Measurements from ENCODE around the gene CAMTA1.
"Not testable (repeated sequence)": the region's sequence is repeated elsewhere in the genome, so short reads cannot be mapped to it uniquely, and the experiment has no call there.

Gene CAMTA1

DNA sequence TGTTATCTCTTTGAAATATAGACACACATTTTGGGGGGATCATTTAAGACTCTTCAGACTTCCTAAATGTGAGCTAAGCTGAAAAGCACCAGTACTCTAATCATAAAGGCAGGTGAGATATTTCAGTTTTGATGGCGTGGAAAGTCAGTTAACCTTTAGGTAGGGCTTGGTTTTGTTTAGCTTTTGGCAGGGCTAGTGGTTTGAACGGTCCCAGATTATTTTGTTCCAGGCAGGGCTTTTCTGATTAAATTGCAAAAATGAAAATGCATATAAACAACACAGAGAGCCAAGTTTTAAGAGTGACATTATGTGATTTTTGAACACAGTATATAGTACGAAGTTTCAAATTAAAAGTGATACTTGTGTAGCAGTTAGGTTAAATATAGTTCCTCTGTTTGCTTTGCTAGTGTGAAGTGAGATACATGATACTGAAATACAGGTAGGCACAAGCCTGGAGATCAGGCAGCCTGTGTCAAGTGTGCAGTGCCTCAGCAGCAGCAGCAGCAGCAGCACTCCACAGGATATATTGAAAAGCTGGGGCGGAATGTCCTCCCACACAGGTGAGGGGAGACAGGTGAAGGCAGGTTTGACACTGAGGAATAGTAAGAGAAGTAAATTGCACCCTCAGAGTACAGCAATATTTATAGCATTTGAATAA lies 47.4 kb downstream of the CAMTA1 start:
- TF ChIP-seq, protein P1, sequence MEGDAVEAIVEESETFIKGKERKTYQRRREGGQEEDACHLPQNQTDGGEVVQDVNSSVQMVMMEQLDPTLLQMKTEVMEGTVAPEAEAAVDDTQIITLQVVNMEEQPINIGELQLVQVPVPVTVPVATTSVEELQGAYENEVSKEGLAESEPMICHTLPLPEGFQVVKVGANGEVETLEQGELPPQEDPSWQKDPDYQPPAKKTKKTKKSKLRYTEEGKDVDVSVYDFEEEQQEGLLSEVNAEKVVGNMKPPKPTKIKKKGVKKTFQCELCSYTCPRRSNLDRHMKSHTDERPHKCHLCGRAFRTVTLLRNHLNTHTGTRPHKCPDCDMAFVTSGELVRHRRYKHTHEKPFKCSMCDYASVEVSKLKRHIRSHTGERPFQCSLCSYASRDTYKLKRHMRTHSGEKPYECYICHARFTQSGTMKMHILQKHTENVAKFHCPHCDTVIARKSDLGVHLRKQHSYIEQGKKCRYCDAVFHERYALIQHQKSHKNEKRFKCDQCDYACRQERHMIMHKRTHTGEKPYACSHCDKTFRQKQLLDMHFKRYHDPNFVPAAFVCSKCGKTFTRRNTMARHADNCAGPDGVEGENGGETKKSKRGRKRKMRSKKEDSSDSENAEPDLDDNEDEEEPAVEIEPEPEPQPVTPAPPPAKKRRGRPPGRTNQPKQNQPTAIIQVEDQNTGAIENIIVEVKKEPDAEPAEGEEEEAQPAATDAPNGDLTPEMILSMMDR (IDR thresholded peaks at IDR 0.05; ENCODE audit: low read depth, low read length): no peak
- H3K4me3 ChIP-seq (ENCODE audit: low read depth, low read length): no peak overlapping the region

DNA sequence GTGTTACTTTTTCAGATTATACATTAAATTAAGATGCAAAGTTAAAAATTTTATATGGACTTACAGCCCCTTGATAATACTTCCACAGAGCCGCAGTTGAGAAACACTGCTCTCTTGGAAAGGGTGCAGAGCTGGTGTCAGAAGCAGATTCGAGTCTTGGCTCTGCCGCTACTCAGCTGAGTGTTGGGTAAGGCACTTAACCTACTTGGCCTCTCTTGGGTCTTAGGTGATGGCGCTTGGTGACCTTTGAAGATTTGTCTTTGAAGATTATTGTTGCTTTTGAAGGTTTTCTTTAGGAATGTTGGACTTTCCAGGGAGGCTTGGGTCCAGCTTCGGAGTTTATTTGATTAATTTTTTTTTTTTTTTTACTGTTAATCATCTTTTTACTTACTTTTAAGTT lies 48.5 kb downstream of the CAMTA1 start:
- no peak overlapping the region for H3K4me3 ChIP-seq (ENCODE audit: low read depth, low read length)
- TF ChIP-seq, protein P1 (IDR thresholded peaks at IDR 0.05; ENCODE audit: low read depth, low read length): no peak

DNA sequence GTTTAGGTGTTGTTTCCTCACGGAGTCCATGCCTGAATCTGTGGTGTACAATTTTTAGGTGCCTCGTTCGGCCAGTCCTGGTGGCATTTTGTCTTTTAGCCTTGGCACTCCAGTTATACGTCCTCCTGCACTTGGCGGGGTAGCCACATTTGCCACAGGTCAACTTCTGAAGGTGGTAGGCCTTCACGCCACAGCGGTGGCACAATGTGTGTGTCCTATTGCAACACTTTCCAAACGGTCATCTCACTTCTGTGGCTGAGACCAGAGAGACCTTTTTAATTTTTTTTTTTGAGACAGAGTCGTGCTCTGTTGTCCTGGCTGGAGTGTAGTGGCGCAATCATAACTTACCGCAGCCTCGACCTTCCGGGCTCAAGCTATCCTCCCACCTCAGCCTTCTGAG lies 49.1 kb downstream of the CAMTA1 start:
- no peak overlapping the region for H3K4me3 ChIP-seq (ENCODE audit: low read depth, low read length)
- TF ChIP-seq, protein P1 (IDR thresholded peaks at IDR 0.05; ENCODE audit: low read depth, low read length): no peak

DNA sequence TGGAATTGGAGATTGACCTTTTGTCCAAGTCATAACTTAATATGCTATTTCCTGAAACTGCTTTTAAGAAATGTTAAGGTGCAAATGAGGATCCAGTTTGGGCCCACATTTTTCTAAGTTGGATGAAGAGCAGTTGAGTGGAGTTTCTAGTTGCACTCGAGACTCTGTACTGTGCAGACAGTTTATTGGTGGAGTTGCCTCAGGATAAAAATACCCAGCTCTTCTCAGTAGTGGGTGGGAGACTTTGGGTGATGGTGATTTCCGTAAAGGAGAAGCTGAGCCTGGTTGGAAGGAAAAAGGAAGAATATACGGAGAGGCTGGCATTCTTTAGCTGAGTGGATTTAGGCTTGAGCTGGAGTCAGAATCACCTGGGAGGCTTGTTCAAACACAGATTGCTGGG lies 49.9 kb downstream of the CAMTA1 start:
- no peak overlapping the region for H3K4me3 ChIP-seq (ENCODE audit: low read depth, low read length)
- TF ChIP-seq, protein P1 (IDR thresholded peaks at IDR 0.05; ENCODE audit: low read depth, low read length): no peak

DNA sequence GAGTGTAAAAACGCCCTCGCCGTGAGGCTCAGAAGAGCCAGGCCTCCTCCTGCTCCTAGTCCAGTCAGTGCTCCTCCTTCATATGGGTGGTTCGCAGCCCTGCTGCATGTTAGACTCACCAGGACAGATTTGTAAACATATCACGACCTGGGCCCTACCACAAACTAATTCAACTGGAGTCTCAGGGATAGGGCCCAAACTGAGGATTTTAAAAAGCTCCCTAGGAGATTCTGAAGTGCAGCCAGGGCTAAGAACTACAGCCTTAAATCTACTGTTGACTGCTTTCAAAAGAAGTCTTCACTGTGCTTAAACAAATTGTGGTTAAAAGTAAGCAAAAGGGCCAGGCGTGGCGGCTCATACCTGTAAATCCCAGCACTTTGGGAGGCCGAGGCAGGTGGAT lies 57.0 kb downstream of the CAMTA1 start:
- no peak overlapping the region for H3K4me3 ChIP-seq (ENCODE audit: low read depth, low read length)
- TF ChIP-seq, protein P1 (IDR thresholded peaks at IDR 0.05; ENCODE audit: low read depth, low read length): no peak

DNA sequence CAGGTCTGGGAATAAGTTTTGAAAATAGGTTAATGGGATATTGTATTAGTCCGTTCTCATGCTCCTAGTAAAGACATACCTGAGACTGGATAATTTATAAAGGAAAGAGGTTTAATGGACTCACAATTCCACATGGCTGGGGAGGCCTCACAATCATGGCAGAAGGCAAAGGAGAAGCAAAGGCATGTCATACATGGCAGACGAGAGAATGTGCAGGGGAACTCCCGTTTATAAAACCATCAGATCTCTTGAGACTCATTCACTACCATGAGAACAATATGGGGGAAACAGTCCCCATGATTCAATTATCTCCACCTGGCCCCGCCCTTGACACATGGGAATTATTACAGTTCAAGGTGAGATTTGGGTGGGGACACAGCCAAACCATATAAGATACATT lies 60.5 kb downstream of the CAMTA1 start:
- H3K4me3 ChIP-seq (ENCODE audit: low read depth, low read length): not testable (repeated sequence)

DNA sequence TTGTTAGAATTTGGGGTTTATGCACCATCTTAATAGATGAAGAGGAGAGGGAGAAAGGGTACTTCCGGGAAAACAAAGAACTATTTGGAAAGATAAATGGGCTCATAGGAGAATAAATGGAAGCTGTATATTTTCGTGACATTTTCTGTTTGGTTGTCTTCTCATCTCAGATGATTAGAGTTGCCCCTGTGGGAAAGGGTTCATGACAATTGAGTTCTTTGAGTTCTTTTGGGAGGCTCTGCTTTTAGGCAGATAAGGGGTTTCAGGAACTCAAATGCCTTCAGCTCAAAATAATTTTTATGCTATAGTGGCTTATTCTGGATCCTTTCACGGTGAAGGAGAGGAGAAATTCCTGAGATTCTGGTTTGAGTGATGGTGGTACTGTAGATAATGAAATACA lies 63.6 kb downstream of the CAMTA1 start:
- H3K4me3 ChIP-seq (ENCODE audit: low read depth, low read length): no peak overlapping the region
- TF ChIP-seq, protein P1 (IDR thresholded peaks at IDR 0.05; ENCODE audit: low read depth, low read length): no peak

DNA sequence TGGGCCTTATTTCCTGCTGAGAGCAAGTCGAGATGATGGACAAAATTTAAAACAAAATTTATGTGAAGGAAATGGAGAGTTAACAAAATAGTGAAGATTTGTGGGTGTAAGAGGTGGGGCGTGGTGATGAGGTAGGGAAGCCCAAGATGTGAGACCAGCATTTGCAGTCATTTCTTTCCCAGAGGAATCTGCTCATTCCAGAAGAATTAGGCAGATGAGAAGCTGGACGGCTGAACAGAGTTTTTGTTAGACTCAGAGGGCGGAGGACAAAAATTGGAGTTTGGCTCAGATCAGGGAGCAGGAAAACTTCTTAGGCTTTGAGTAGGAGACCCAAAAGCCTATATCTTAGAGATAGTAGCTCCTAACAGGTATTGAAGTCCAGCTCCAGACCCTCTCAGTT lies 65.3 kb downstream of the CAMTA1 start:
- H3K4me3 ChIP-seq (ENCODE audit: low read depth, low read length): no peak overlapping the region
- TF ChIP-seq, protein P1 (IDR thresholded peaks at IDR 0.05; ENCODE audit: low read depth, low read length): no peak

Data from WI38 (cell line).